ENCODE results near the gene SCEL. TPM values are rescaled to one million over a fixed set of nuclear protein-coding genes. Genes with fewer than 3 reads are reported as not detected.
"Not testable (repeated sequence)": the region's sequence is repeated elsewhere in the genome, so short reads cannot be mapped to it uniquely, and the experiment has no call there.

Gene SCEL
- total RNA-seq, 2 donors from 2014 or later, result not detected

DNA sequence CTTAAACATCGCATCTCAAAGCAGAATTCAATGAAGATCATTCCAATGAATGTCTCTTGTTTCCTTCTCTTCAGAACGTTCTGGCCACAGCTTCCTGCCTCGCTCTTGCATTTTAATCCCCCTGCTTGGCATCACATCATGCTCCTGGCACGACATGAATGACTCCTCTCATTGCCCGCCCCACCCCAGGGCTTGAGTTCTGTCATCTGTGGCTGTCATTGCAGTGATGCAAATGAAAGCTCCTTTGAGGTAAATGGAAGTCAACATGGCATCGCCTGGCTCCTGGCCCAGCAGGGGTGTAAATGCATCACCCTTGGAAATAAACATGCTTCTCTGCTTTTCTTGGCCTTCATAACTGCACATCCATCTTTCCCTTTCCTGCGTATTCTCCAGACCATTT, 48.6 kb downstream of the SCEL start:
- Mint-ChIP-seq H3K9me3 (no peaks in the 10 kb centered on the region), H3K36me3 (no peaks in the 10 kb centered on the region), H3K27ac (no peak overlapping the region)
- ATAC-seq, result no peak
- DNase-seq (ENCODE audit: low spot score in 2 of 2), result no peak

GRCh38 chr13:77595166-77595810, 59.8 kb downstream of the SCEL start:
- no peak for DNase-seq (ENCODE audit: low spot score in 2 of 2)
- Mint-ChIP-seq H3K27ac (no peak overlapping the region), H3K9me3 (no peaks in the 10 kb centered on the region), H3K36me3 (no peaks in the 10 kb centered on the region)
- ATAC-seq, result no peak

DNA sequence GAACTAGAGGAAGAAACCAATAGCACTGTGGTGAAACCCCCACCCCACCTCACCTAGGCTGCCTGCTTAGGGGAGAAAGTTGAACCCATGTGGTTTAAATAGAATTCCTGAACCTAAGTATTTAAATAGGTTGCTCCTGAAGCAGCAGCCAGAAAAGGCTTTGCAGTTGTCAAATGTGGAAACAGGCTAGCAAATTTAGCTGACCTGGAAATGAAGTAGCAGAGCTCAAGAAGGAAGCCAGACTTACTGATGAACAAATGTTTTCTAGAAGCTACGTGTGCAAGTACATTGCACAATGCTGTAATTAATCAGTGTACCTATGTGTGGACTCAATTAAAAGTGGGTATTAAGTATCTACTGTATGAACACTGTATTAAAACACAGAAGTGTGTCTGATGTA, 61.3 kb downstream of the SCEL start:
- Mint-ChIP-seq H3K36me3 (no peaks in the 10 kb centered on the region), H3K9me3 (no peaks in the 10 kb centered on the region), H3K27ac (no peak overlapping the region)
- DNase-seq (ENCODE audit: low spot score in 2 of 2) (no peak), ATAC-seq (no peak)

DNA sequence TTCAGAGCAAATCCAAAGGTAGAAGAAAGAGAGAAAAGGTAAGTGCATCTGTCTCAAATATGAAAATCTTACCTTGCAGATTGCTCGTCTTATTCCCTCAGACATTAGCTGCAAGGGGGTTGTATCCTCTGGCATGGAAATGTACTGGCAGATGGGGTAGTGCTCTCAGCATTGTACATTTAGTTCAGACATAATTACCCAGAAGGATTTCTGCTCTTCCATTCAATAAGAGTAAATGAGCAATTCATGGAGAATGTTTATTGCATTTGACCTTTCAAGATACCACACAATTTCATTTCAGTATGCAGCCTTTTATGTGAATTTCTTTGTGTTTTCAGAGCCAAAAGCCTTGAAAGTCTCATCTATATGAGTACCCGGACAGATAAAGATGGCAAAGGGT, 63.8 kb downstream of the SCEL start:
- Mint-ChIP-seq H3K27ac (no peak overlapping the region), H3K9me3 (no peaks in the 10 kb centered on the region), H3K36me3 (no peaks in the 10 kb centered on the region)
- DNase-seq (ENCODE audit: low spot score in 2 of 2), result no peak
- ATAC-seq, result no peak

- no peaks in the 10 kb centered on the region for H3K36me3 Mint-ChIP-seq
- ATAC-seq, result no peak
Observed at GRCh38 chr13:77600701-77601100, 65.2 kb downstream of the SCEL start.

GRCh38 chr13:77611068-77611467, 75.6 kb downstream of the SCEL start:
- no peak for DNase-seq (ENCODE audit: low spot score in 2 of 2)
- Mint-ChIP-seq H3K36me3 (no peaks in the 10 kb centered on the region), H3K9me3 (no peaks in the 10 kb centered on the region), H3K27ac (no peak overlapping the region)
- no peak for ATAC-seq

More at GRCh38 chr13:77600701-77601100, 65.2 kb downstream of the SCEL start:
- DNase-seq (ENCODE audit: low spot score in 2 of 2), result no peak
- Mint-ChIP-seq H3K27ac (no peak overlapping the region), H3K9me3 (no peaks in the 10 kb centered on the region)

DNA sequence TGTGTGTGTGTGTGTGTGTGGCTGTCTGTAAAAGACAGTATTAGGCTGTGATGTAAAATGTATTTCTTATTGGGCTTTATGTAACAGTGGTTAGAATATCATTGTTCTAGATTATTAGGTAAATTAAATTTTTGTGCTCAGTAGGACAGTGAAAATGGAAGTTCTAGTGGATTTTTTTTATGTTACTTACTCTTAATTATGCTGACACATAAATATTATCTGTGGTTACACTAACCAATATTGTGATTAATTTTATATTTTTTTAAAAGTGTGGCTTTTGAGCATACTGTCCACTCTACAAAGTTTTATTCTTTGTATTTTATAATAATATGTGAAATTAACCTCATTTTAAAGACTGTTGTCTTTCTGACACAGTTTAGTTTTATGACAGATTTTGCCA, 80.5 kb downstream of the SCEL start:
- no peaks in the 10 kb centered on the region for H3K9me3 Mint-ChIP-seq
- ATAC-seq (no peak), DNase-seq (ENCODE audit: low spot score in 2 of 2) (no peak)
- no peak overlapping the region for H3K27ac Mint-ChIP-seq
- H3K36me3 Mint-ChIP-seq, result no peaks in the 10 kb centered on the region

DNA sequence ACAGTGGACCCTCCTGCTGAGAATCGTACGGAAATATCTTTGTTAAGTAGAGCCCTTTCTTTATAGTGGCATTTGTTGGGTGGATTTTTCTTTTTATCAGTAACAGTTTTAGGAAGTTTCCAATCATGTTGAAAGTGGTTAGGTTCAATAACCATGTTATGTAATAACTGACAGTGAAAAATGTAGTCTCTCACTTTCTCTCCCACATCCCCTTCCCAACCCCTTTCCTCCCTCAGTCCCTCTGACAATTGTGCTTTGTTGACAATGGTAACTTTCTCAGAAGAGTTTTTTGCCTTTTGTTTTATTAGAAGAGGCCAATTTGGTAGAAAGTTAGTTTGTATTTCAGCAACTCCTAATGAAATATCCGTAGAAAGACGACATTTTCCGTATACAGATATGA, 84.1 kb downstream of the SCEL start:
- Mint-ChIP-seq H3K36me3 (no peaks in the 10 kb centered on the region), H3K9me3 (no peaks in the 10 kb centered on the region), H3K27ac (no peak overlapping the region)
- no peak for DNase-seq (ENCODE audit: low spot score in 2 of 2)
- no peak for ATAC-seq

DNA sequence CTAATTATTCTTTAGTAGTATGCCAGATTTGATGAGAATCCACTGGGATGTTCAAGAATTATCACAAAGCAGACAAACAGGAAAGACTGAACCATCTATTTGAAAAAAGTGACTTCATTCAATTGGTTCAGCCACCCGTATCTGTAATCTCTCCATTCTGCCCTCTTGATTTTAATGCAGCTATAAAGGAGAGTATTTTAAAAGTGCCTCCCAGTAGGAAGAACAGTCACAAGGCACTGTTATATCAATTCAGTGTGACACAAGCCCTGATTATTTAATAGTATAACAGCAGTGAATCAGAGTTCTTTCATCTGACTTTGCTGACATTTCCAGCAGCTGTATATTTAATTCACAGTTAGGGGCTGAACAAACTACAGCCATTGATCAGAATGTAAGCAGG, 84.6 kb downstream of the SCEL start:
- H3K27ac Mint-ChIP-seq, result no peak overlapping the region
- no peaks in the 10 kb centered on the region for H3K36me3 Mint-ChIP-seq
- DNase-seq (ENCODE audit: low spot score in 2 of 2) (no peak), ATAC-seq (no peak)
- no peaks in the 10 kb centered on the region for H3K9me3 Mint-ChIP-seq

DNA sequence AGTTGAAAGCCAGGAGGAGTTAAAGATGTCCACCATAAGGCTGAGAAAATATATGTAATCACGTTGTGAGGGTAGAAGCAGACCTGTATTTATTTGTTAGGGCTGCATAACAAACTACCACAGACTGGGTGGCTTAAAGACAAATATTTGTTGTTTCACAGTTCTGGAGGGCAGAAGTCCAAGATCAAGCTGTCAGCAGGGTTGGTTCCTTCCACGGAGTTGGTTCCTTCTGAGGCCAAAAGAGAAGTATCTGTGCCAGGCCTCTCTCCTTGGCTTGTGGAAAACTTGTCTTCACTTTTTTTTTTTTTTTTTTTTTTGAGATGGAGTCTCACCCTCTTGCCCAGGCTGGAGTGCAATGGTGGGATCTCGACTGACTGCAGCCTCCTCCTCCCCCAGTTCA, 88.3 kb downstream of the SCEL start:
- no peak overlapping the region for H3K27ac Mint-ChIP-seq
- DNase-seq (ENCODE audit: low spot score in 2 of 2) (no peak), ATAC-seq (no peak)
- no peaks in the 10 kb centered on the region for H3K9me3 Mint-ChIP-seq
- H3K36me3 Mint-ChIP-seq, result no peaks in the 10 kb centered on the region

DNA sequence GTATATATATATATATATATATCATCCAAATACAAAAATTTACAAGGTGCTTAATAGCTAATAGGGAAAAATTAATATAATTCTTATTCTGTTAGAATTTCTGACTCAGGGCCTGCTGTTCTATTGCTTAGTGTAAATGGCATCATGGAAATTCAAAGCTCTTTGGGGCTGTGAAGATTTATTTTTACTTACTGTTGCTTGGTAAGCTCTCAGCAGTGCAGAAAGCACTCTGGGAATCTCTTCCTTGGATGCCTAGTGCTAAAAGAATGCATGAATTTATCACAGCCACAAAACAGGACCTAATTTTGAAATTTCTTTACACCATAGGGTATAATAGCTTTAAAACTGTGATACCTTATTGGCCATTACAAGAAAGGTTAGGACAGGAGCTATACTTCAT, 92.7 kb downstream of the SCEL start:
- no peak for ATAC-seq
- Mint-ChIP-seq H3K27ac (no peak overlapping the region), H3K36me3 (no peaks in the 10 kb centered on the region), H3K9me3 (no peaks in the 10 kb centered on the region)
- no peak for DNase-seq (ENCODE audit: low spot score in 2 of 2)

DNA sequence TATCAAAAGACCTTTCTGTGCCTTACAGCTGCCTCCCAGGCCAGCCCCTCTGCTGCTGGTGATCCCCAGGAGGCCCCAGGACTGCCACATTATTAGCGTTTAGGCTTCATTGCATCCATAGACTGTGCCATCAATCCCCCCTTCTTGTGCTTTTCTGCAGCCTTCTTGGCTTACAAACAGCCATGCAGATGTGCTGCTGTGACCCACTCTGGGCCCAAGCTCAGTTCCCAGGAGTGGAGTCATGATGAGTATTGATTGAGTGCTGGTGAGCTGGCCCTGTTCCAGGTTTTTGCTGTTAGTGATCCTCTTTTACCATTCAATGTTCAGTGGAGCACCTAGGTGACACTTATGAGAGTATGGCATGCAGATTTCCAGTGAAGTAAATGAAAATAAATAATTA, 102.1 kb downstream of the SCEL start:
- Mint-ChIP-seq H3K36me3 (no peaks in the 10 kb centered on the region), H3K27ac (no peak overlapping the region), H3K9me3 (no peaks in the 10 kb centered on the region)
- ATAC-seq (no peak), DNase-seq (ENCODE audit: low spot score in 2 of 2) (no peak)

DNA sequence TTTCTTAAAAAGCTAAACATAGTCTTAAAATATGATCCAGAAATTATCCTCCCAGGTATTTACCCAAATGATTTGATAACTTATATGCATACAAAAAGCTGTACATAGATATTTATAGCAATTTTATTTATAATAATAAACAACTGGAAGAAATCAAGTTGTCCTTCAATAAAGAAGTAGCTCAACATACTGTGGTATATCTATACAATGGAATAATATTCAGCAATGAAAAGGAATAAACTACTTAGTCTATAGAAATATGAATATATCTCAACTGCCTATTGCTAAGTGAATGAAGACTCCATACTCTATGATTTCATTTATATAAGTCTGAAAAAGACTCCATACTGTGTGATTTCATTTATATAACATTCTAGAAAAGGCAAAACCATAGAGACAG, 114.9 kb downstream of the SCEL start:
- Mint-ChIP-seq H3K27ac (no peak overlapping the region), H3K9me3 (peaks cover 7% of the 10 kb centered on the region in 2 donors), H3K36me3 (peaks cover 0 to 8% of the 10 kb centered on the region in 2 donors)
- ATAC-seq (no peak), DNase-seq (ENCODE audit: low spot score in 2 of 2) (no peak)

DNA sequence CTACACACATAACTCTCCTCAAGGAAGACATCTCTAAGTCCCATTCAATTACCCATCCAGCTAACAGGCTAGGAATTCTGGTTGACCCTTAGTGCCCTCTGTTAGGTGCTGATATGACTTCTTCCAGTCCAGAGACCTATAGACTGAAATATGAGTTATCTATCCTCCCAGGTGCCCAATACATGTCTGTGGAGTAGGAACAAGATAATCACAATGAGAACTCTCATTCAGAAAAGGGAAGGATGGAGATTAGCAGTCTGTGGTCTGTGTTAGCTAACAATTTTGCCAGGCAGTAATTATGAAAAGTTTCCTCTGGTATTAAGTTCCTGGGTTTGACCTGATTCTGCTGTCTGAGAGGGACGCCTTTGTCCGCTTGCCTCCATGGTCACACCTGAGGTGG, 117.8 kb downstream of the SCEL start:
- no peak for DNase-seq (ENCODE audit: low spot score in 2 of 2)
- H3K9me3 Mint-ChIP-seq, result peaks cover 7% of the 10 kb centered on the region in 2 donors
- H3K36me3 Mint-ChIP-seq, result peaks cover 0 to 8% of the 10 kb centered on the region in 2 donors
- no peak for ATAC-seq
- no peak overlapping the region for H3K27ac Mint-ChIP-seq

DNA sequence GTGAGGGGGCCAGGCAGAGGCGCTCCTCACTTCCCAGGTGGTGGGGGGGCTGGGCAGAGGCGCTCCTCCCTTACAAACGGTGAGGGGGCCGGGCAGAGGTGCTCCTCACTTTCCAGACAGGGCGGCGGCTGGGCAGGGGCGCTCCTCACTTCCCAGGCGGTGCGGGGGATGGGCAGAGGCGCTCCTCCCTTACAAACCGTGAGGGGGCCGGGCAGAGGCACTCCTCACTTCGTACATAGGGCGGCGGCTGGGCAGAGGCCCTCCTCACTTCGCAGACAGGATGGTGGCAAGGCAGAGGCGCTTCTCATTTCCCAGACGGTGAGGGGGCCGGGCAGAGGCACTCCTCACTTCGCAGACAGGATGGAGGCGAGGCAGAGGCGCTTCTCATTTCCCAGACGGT, 124.5 kb downstream of the SCEL start:
- not testable (repeated sequence) for H3K27ac Mint-ChIP-seq; ATAC-seq; H3K9me3 Mint-ChIP-seq; H3K36me3 Mint-ChIP-seq; DNase-seq (ENCODE audit: low spot score in 2 of 2)

DNA sequence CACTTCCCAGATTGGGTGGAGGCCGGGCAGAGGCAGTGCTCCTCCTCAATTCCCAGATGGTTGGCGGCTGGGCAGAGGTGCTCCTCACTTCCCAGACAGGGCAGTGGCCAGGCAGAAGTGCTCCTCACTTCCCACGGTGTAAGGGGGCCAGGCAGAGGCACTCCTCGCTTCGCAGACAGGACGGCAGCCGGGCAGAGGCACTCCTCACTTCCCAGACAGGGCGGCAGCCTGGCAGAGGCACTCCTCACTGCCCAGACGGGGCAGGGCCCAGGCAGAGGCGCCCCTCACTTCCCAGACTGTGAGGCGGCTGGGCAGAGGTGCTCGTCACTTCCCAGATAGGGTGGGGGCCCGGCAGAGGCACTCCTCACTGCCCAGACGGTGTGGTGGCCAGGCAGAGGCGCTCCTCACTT, 125.3 kb downstream of the SCEL start:
- Mint-ChIP-seq H3K9me3 (no peaks in the 10 kb centered on the region), H3K36me3 (no peaks in the 10 kb centered on the region), H3K27ac (no peak overlapping the region)
- DNase-seq (ENCODE audit: low spot score in 2 of 2) (no peak), ATAC-seq (no peak)

DNA sequence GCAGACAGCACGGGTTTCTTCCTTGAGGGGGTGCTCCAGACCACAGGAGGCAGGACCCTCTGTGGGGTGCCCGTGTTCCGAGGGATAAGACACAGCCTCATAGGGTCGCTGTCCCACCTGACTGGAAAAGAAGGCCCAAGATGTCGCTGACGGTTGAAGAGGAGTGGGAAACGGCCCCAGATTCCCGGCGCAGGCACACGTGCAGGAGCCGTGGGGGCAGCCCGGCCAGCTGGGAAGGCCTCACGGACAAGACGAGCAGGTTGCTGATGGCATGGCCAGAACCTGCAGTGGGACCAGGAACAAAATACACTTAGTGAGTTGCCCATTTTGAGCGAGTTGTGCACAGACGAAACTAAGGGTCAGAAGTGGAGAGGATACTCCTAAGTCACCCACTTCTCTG, 126.8 kb downstream of the SCEL start:
- H3K36me3 Mint-ChIP-seq; H3K9me3 Mint-ChIP-seq; DNase-seq (ENCODE audit: low spot score in 2 of 2); ATAC-seq; H3K27ac Mint-ChIP-seq: not testable (repeated sequence)

GRCh38 chr13:77662831-77663230, 127.3 kb downstream of the SCEL start:
- DNase-seq (ENCODE audit: low spot score in 2 of 2); H3K27ac Mint-ChIP-seq; ATAC-seq: not testable (repeated sequence)

DNA sequence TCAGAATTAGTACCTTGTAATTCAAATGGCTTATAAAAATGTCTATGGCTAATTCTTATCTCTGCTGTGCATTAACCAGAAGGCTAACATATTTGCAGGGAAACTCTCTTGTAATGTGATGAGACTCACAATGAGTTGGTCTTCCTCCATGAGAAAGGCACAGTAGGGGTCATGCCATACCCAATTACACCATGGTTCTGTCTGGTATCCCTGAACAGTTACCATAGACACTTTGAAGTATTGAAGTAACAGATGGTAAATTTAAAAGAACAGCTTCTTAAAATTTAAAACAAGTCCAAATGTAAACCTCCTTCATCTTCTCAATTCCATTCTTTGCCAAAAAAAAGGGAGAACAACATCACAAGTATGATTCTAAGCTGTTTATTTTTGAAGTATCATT, 139.3 kb downstream of the SCEL start:
- DNase-seq (ENCODE audit: low spot score in 2 of 2), result no peak
- Mint-ChIP-seq H3K9me3 (peaks cover 8 to 10% of the 10 kb centered on the region in 2 donors), H3K36me3 (peaks cover 0 to 5% of the 10 kb centered on the region in 2 donors), H3K27ac (no peak overlapping the region)
- ATAC-seq, result no peak

More at GRCh38 chr13:77662831-77663230, 127.3 kb downstream of the SCEL start:
- H3K9me3 Mint-ChIP-seq, H3K36me3 Mint-ChIP-seq: not testable (repeated sequence)
